A549 treated with CpdA at 1 μM for 4 hours (cell line): Measurements from ENCODE around the gene TCF3. TPM values are rescaled to one million over a fixed set of nuclear protein-coding genes. Genes with fewer than 3 reads are reported as not detected.

Experiments
- total RNA-seq: library from RNA; stranded (reverse); fragments of 200-300 nt; extraction: Qiagen RNA extraction; gene quantifications from 5 replicates; pipeline ENCODE4 v1.2.3, GENCODE V29; 2022; ENCODE audit warnings: low read depth

Gene TCF3
- 50.5 to 72.2 TPM (median 68.7 TPM) in 5 replicates for total RNA-seq

GRCh38 chr19:1652471-1653299 is at the start of gene TCF3:
Gene TCF3 (minus strand): TSS chr19:1652615. CDS start chr19:1650248, 2,367 bp downstream.

GRCh38 chr19:1605236-1606137 is 46.9 kb downstream of the TCF3 start, which contains the start of gene UQCR11:
Gene UQCR11 (minus strand): TSS chr19:1605462. CDS start chr19:1605409, 53 bp downstream.

GRCh38 chr19:1592755-1593500 is 59.5 kb downstream of the TCF3 start, which contains the start of gene MBD3:
Gene MBD3 (minus strand): TSS chr19:1592865. CDS start chr19:1592631, 234 bp downstream.

GRCh38 chr19:1568320-1569019 is 83.9 kb downstream of the TCF3 start, which contains the start of gene MEX3D:
Gene MEX3D (minus strand): TSS chr19:1568325. CDS start chr19:1568058, 267 bp downstream.

Other genes starting within 250 kb of the TCF3 start
- 80.7 to 112 TPM (median 102 TPM) in 5 replicates for gene DAZAP1, start 245.0 kb downstream of the TCF3 start, total RNA-seq
- gene RPS15, start 214.2 kb downstream of the TCF3 start, total RNA-seq = 1,399 to 2,023 TPM (median 1,902 TPM) in 5 replicates
- 1.3 to 2.0 TPM (median 1.7 TPM) in 5 replicates for gene APC2, start 202.5 kb downstream of the TCF3 start, total RNA-seq
- 9.6 to 21.2 TPM (median 17.2 TPM) in 5 replicates for gene C19orf25, start 173.4 kb downstream of the TCF3 start, total RNA-seq
- gene PCSK4, start 162.3 kb downstream of the TCF3 start, total RNA-seq = 0.62 to 1.0 TPM (median 0.86 TPM) in 5 replicates
- 3.0 to 5.5 TPM (median 5.3 TPM) in 5 replicates for gene REEP6, start 161.4 kb downstream of the TCF3 start, total RNA-seq
- 2.0 to 3.9 TPM (median 3.2 TPM) in 5 replicates for gene ADAMTSL5, start 139.6 kb downstream of the TCF3 start, total RNA-seq
- gene PLK5, start 128.5 kb downstream of the TCF3 start, total RNA-seq = not detected in 5 replicates
- 5.7 to 11.9 TPM (median 11.0 TPM) in 5 replicates for gene MEX3D, start 84.3 kb downstream of the TCF3 start, total RNA-seq
- gene MBD3, start 59.8 kb downstream of the TCF3 start, total RNA-seq = 31.7 to 54.9 TPM (median 53.6 TPM) in 5 replicates
- 99.8 to 204 TPM (median 173 TPM) in 5 replicates for gene UQCR11, start 47.2 kb downstream of the TCF3 start, total RNA-seq
- gene ONECUT3, start 100.9 kb upstream of the TCF3 start, total RNA-seq = 0.01 TPM in 2 of 5 replicates, not detected in the others
- gene ATP8B3, start 159.7 kb upstream of the TCF3 start, total RNA-seq = 2.3 to 3.2 TPM (median 2.9 TPM) in 5 replicates
- gene REXO1, start 195.9 kb upstream of the TCF3 start, total RNA-seq = 18.7 to 22.8 TPM (median 19.8 TPM) in 5 replicates
- gene KLF16, start 211.0 kb upstream of the TCF3 start, total RNA-seq = 18.2 to 29.1 TPM (median 24.8 TPM) in 5 replicates
- 18.8 to 39.2 TPM (median 35.8 TPM) in 5 replicates for gene ABHD17A, start 232.9 kb upstream of the TCF3 start, total RNA-seq